Lower leg skin (tissue), 3 donors: ENCODE data around the gene EXOC3L2.

ENCODE experiments used
- CTCF ChIP-seq, 3 donors: fragments of 450-650 bp; IDR thresholded peaks; one replicate each; pipeline ENCODE4 v1.5.1; 2016; ENCODE audit warnings: antibody characterized with exemption in 3 of 3, mild to moderate bottlenecking in 3 of 3, moderate library complexity in 2 of 3
- POLR2A ChIP-seq, 2 donors: fragments of 450-650 bp; IDR thresholded peaks; one replicate each; pipeline ENCODE4 v1.6.1; 2016 to 2017; ENCODE audit warnings: antibody characterized with exemption in 2 of 2, mild to moderate bottlenecking in 1 of 2, moderate library complexity in 1 of 2

GRCh38 chr19:45172173-45172572 lies 73.0 kb downstream of the EXOC3L2 start:
- no peak for TF ChIP-seq POLR2A (IDR thresholded peaks at IDR 0.05)
- TF ChIP-seq CTCF (IDR thresholded peaks at IDR 0.05) = no peak
